Mesenteric fat pad (tissue), 1 donor: Measurements from ENCODE around the gene DPM3. TPM values are rescaled to one million over a fixed set of nuclear protein-coding genes. Genes with fewer than 3 reads are reported as not detected.
"Not testable (repeated sequence)": the region's sequence is repeated elsewhere in the genome, so short reads cannot be mapped to it uniquely, and the experiment has no call there.

Experiments used
- DNase-seq: peaks from one replicate; pipeline ENCODE4 v3.0.0-alpha.2; 2020; ENCODE audit warnings: low spot score
- total RNA-seq: library from RNA; stranded (reverse); fragmentation: NEBNext Ultra II Directional; extraction: Animal tissue kit (Norgen Biotek cat#: 25700); gene quantifications from one replicate; pipeline ENCODE4 v1.2.1, GENCODE V29; 2021
- donor health status: DM: yes; HTN: yes; CAD: no.

DPM3 gene
- total RNA-seq, 1 donor from 2014 or later = 76.2 TPM

- DNase-seq = no peak
These were observed 13.7 kb downstream of the DPM3 start for GRCh38 chr1:155126556-155127104.

DNA sequence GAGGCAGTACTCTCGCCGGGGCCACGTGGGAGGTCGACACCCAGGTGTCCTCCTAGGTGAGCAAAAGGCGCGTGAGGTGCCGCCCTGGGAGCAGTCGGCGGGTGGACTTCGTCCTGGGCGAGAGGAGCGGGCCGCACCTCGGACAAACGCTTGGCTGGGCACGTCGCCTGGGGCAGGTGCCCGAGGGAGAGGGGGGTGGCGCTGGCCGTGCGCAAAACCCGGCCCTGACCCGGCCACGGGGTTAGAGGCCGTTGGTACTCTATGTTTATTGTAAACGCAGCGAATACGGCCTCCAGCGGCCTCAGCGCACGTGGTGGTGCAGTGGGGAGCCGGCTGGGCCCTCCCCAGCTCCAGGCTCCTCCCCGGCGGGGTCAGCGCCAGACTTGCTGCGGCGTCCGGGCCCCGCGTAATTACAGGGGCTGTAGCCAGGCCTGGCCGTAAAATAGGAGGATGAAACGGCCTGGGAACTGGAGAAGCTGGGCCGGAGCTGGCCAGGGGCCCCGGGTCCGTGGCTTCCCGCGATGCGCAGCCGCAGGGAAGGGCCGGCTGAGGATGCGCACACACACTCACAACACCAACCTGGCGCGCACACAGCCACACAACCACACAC is 14.3 kb downstream of the DPM3 start:
- no peak for DNase-seq

DNA sequence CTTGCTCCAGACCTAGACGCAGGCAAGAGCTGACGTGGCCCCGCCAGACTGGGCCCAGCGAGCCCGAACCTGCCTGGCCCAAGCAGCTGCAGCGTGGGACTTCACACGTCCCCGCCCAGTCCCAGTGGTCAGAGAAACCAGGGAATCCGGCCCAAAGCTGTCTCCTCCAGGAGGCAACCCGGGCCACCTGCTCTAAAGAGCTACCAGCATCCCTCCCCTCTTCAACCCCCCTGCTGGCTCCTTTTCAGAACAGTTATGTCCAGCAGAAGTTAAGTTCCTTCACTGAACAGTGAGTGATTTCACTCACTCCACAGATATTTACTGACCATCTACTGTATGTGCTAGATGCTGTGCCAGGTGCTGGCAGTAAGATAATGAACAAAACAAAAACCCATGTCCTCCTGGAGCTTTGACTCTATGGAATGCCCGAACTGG is 14.8 kb downstream of the DPM3 start:
- no peak for DNase-seq

DNA sequence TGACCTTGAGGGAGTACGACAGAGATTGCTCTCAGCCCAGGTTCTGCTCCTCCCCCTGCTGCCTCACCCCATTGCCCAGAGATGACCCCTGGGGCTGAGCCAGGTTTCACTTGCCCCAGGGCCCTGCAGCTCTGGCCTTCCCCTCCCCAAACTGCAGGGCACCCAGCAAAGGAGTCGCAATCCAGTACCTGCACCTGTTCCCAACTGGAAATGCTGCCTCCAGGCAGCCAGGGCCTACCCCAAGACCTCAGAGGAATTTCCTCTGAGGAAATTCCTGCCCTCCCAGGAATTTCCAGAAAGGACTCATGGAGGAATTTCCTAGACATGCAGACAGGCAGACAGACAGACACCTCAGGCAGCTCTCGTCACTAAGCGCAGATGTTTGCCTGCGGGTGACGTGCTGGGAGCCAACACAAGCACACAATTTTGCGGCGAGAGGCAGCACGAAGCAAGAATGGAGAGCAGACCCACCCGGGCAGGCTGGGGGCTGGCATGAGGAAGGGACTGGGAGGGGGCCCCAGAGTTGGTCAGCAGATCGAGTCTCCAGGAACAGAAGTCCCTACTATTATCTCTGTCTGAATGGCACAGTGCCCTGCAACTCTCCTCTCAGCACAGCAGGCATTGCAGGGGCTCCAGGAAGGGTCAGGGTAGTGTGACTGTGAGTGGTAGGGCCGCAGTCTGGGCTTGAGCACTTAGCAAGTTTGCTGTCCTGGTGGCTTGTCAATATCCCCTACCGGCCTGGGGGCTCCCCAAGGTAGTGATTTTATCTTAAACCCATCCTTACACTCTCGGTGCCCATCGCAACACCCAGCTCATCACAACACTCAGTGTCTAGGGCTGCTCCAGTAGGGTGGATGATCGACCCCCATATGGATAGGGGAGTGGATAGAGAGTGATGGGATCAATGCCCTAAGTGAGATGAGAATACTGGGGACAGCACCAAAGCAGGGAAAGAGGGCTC is 15.5 kb downstream of the DPM3 start:
- no peak for DNase-seq

DNA sequence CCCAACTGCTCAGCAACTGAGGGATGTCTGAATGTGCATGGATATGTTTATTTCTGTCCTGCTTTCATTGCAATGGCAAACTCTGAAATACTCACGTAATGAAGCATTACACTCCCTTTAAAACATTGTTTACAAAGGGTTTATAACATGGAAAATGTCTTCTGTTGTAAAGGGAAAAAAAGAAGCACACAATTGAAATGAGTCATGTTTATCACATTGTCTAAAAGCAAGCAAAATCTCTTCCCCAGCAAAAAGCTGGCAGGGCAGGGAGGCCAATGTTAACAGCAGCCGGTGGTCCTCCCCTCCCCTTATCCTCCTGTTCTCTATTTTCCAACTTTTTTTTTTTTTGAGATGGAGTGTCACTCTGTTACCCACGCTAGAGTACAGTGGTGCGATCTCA is 16.5 kb downstream of the DPM3 start:
- DNase-seq = no peak

- no peak for DNase-seq
These were observed 18.0 kb downstream of the DPM3 start for GRCh38 chr1:155122308-155122707.

GRCh38 chr1:155121249-155121648 is 19.1 kb downstream of the DPM3 start:
- DNase-seq = no peak

DNA sequence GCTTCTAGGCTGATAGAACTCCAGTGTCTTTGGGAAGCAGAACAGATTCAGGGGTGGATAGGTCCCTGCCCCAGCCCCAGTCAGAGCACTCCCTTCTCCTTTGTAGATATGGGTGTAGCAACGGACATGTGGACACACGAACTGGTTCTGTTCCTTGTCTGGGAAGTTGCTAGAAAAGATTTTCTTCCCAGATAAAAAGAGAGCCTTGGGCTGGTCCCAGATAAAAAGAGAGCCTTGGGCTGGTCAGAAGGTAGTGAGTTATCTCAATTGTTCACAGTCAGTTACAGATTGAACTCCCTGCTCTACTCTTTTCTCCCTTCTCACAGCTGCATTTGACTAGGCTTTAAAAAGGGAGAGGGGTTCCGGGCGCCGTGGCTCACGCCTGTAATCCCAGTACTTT is 20.1 kb downstream of the DPM3 start:
- no peak for DNase-seq

- not testable (repeated sequence) for DNase-seq
These were observed 22.2 kb downstream of the DPM3 start for GRCh38 chr1:155118090-155118489.

- DNase-seq = no peak
These were observed 22.7 kb downstream of the DPM3 start for GRCh38 chr1:155117610-155118009.

- DNase-seq = no peak
These were observed 24.1 kb downstream of the DPM3 start for GRCh38 chr1:155116113-155116764.

- no peak for DNase-seq
These were observed 26.8 kb downstream of the DPM3 start for GRCh38 chr1:155113450-155113980.

GRCh38 chr1:155110826-155111225 is 29.5 kb downstream of the DPM3 start:
- no peak for DNase-seq

GRCh38 chr1:155110381-155110780 is 29.9 kb downstream of the DPM3 start:
- no peak for DNase-seq

DNA sequence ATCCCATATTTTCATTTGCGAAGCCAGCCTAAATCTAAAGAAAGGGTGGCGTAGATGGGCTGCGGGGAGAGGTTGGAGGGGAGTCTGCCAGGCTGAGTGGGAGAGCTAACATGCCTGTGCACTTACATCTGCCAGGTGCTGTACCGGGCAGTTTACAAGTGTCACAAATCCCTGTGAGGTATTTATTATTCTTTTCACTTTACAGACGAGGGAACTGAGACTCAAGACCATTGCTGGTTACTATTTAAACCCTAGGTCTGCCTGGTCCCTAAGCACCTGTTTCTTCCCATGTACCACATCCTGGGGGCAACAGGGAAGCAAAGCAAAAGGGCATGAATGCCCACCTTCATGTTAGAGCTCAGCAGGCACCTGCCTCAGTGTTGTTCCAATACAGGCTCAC is 32.0 kb downstream of the DPM3 start:
- DNase-seq = no peak

DNA sequence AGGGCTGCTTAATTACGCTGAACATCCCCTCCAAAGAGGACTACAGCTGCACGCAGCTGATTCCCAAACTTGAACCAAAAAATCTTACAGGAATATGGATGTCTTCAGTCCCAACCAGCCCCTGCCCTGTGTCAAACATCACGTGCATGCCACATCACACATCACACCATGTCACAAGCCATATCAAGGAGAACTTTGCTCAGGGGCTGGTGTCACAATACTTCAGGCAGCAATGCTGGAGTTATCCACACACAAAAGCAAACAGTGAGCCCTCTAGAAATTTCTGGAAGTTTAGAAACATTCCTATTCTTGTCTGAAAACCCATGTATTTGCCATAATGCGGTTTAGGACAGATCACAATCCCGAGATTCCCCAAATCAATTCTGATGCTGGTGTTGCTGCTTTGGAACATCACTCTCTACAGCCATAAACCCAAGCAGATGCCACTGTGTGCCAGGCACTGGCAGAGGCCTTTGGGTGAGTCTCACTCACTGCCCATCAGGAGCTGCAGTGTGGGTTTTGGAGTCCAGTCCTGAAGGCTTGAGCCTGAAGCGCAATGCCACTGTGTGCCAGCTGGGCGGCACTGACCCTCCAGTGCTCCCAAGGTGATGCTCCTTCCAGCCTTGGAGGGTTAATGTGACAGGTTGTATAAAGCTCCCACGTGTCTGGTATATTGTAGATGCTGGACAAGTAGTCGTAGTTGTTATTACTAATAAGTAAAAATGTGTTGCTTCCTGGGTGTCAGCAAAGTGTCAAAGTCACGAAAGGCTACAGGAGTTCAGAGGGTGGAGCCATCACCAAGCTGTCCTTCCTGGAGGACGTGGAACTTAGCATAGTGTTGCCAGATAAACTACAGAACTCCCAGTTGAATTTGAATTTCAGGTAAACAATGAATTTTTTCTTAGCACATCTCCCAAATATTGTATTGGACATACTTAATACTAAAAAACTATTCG is 32.7 kb downstream of the DPM3 start:
- DNase-seq = no peak

- no peak for DNase-seq
These were observed 33.5 kb downstream of the DPM3 start for GRCh38 chr1:155106862-155107261.

GRCh38 chr1:155105604-155106011 is 34.7 kb downstream of the DPM3 start:
- no peak for DNase-seq

- no peak for DNase-seq
These were observed 35.5 kb downstream of the DPM3 start for GRCh38 chr1:155104605-155105534.
